SH-SY5Y (cell line): ENCODE results near the gene GABRR1.

ENCODE experiments used
- GATA2 ChIP-seq: IDR thresholded peaks from 2 replicates; pipeline ENCODE4 v1.6.1; 2011; ENCODE audit warnings: mild to moderate bottlenecking, low read depth, low read length
- GATA3 ChIP-seq: IDR thresholded peaks from 2 replicates; pipeline ENCODE4 v1.6.1; 2011; ENCODE audit warnings: low read depth, mild to moderate bottlenecking, low read length, moderate library complexity

- TF ChIP-seq GATA2 = no peak
- TF ChIP-seq GATA3 = no peak
Measured at GRCh38 chr6:89190741-89191140, 26.4 kb downstream of the GABRR1 start.
